GM23248 (cell line): ENCODE results near the gene GSTM5. TPM values are rescaled to one million over a fixed set of nuclear protein-coding genes. Genes with fewer than 3 reads are reported as not detected.
"Not testable (repeated sequence)": the region's sequence is repeated elsewhere in the genome, so short reads cannot be mapped to it uniquely, and the experiment has no call there.

ENCODE experiments used
- DNase-seq: peaks from one replicate; pipeline ENCODE4 v3.0.0-alpha.2; 2015
- H2AFZ ChIP-seq: fragments of 200-600 bp; sonication (generic); 2 replicates; pipeline ENCODE4 v1.6.1; 2016; ENCODE audit warnings: antibody characterized with exemption
- H3F3A ChIP-seq: fragments of 200-600 bp; sonication (generic); 2 replicates; pipeline ENCODE4 v1.6.1; 2016; ENCODE audit warnings: mild to moderate bottlenecking, antibody characterized with exemption, mixed run types; ENCODE audit not compliant: insufficient read depth
- H3K27ac ChIP-seq: fragments of 200-600 bp; sonication (generic); 2 replicates; pipeline ENCODE4 v1.5.1; 2016; ENCODE audit warnings: mild to moderate bottlenecking
- H3K27me3 ChIP-seq: fragments of 200-600 bp; sonication (generic); replicated peaks from 2 replicates; pipeline ENCODE4 v1.6.1; 2016; ENCODE audit warnings: mild to moderate bottlenecking; ENCODE audit not compliant: insufficient read depth
- H3K36me3 ChIP-seq: fragments of 200-600 bp; sonication (generic); 2 replicates; pipeline ENCODE4 v1.6.1; 2016; ENCODE audit warnings: low read depth, mild to moderate bottlenecking
- H3K4me1 ChIP-seq: fragments of 200-600 bp; sonication (generic); 2 replicates; pipeline ENCODE4 v1.6.1; 2016; ENCODE audit warnings: mild to moderate bottlenecking; ENCODE audit not compliant: insufficient read depth
- H3K4me2 ChIP-seq: fragments of 200-600 bp; sonication (generic); one replicate; pipeline ENCODE4 v1.6.1; 2016; ENCODE audit warnings: mild to moderate bottlenecking; ENCODE audit not compliant: unreplicated experiment
- H3K4me3 ChIP-seq: fragments of 200-600 bp; sonication (generic); 2 replicates; pipeline ENCODE4 v1.5.1; 2016; ENCODE audit warnings: mild to moderate bottlenecking
- H3K79me2 ChIP-seq: fragments of 200-600 bp; sonication (generic); 2 replicates; pipeline ENCODE4 v1.6.1; 2016; ENCODE audit warnings: mild to moderate bottlenecking; ENCODE audit not compliant: insufficient read depth
- H3K9ac ChIP-seq: fragments of 200-600 bp; sonication (generic); 2 replicates; pipeline ENCODE4 v1.6.1; 2016; ENCODE audit warnings: mild to moderate bottlenecking
- H3K9me2 ChIP-seq: fragments of 200-600 bp; sonication (generic); 2 replicates; pipeline ENCODE4 v1.6.1; 2016; ENCODE audit warnings: mixed run types, mild to moderate bottlenecking, moderate library complexity; ENCODE audit not compliant: insufficient read depth
- H3K9me3 ChIP-seq: fragments of 200-600 bp; sonication (generic); one replicate; pipeline ENCODE4 v1.6.1; 2017; ENCODE audit warnings: low read depth
- H4K20me1 ChIP-seq: fragments of 200-600 bp; sonication (generic); 2 replicates; pipeline ENCODE4 v1.6.0; 2016; ENCODE audit not compliant: insufficient read depth
- EZH2 ChIP-seq: fragments of 200-600 bp; sonication (generic); IDR thresholded peaks from 2 replicates; pipeline ENCODE4 v1.6.1; 2018; ENCODE audit warnings: antibody characterized with exemption, mild to moderate bottlenecking; ENCODE audit not compliant: insufficient read depth, poor library complexity, severe bottlenecking
- EZH2phosphoT487 ChIP-seq: fragments of 200-600 bp; sonication (generic); IDR thresholded peaks from 2 replicates; pipeline ENCODE4 v1.6.1; 2018; ENCODE audit warnings: antibody characterized with exemption, moderate library complexity, mild to moderate bottlenecking, low read depth; ENCODE audit not compliant: insufficient read depth
- whole genome bisulfite sequencing, 2 experiments: methylation state at CpG; one replicate each; pipeline ENCODE4 v1.1.6; 2015 to 2017; ENCODE audit warnings: low lambda C conversion rate in 2 of 2, low coverage in 1 of 2; ENCODE audit errors: missing lambda C conversion rate in 2 of 2; 5-methylcytosine and 5-hydroxymethylcytosine counted together
- in situ Hi-C: fragments of 300-500 bp; cut with MboI; formaldehyde crosslinking; loops from 2 replicates; pipeline ENCODE4 v1.15.0; 2020
- polyA plus RNA-seq: library from polyadenylated mRNA; unstranded; fragments of >200 nt; fragmentation: Nextera tagmentation; extraction: Ambion mirVana; gene quantifications from 2 replicates; pipeline ENCODE4 v1.2.1, GENCODE V29; 2016
- total RNA-seq: library from RNA; depleted of rRNA; stranded (reverse); fragments of >200 nt; shearing (Covaris generic); gene quantifications from 2 replicates; pipeline ENCODE4 v1.2.3, GENCODE V29; 2014

Gene GSTM5
- total and polyA plus RNA-seq, 2 experiments from 2014 or later, result 2.4 to 2.5 TPM

DNA sequence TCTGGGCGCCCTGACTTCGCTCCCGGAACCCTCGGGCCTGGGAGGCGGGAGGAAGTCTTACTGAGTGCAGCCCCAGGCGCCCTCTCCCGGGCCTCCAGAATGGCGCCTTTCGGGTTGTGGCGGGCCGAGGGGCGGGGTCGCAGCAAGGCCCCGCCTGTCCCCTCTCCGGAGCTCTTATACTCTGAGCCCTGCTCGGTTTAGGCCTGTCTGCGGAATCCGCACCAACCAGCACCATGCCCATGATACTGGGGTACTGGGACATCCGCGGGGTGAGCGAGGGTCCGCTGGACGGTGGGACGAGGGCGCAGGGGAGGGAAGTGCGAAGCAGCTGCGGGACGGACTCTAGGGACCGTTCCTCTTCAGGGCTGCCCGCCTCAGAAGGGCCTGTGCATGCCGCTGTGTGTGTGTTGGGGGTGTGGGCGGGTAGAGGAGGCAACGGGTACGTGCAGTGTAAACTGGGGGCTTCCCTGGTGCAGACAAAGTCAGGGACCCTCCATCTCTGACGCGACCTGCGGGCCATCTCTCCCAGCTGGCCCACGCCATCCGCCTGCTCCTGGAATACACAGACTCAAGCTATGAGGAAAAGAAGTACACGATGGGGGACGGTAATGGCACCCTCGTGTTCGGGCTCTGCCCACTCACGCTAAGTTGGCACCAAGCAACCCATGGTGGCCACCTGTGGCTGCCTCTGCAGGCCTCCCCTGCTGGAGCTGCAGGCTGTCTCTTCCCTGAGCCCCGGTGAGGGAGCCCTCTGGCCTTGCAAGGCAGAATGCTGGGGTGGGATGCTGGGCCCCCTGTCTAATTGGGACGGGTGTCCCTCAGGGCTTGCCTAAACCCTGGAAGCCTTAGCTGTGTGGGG lies 24.2 kb upstream of the GSTM5 start, which contains the start of gene GSTM1:
Gene GSTM1, plus strand, starts transcription at position 177 of the 859 bp plus-strand sequence. Its CDS starts 57 bp downstream, at position 234.
- Histone ChIP-seq H3K9ac (no peak within 1 kb of the TSS), H3K36me3 (no peaks in the 10 kb centered on the region), H2AFZ (no peak within 1 kb of the TSS), H4K20me1 (no peaks in the 10 kb centered on the region), H3K4me3 (no peak within 1 kb of the TSS), H3K4me2 (no peak within 1 kb of the TSS), H3K27me3 (no peaks in the 10 kb centered on the region), H3K27ac (no peak within 1 kb of the TSS), H3K4me1 (no peaks in the 10 kb centered on the region), H3K9me2 (no peaks in the 10 kb centered on the region), H3K9me3 (no peaks in the 10 kb centered on the region), H3K79me2 (no peaks in the 10 kb centered on the region), H3F3A (no peaks in the 10 kb centered on the region)
- no CpG with 5 or more reads among the region's 46 CpGs for WGBS, 2 experiments
- no peak for DNase-seq
- TF ChIP-seq EZH2 (no peak), EZH2phosphoT487 (no peak)
- in situ Hi-C loops, result no loop called here

GRCh38 chr1:109689844-109690405 lies 22.1 kb upstream of the GSTM5 start:
- Histone ChIP-seq H4K20me1 (no peaks in the 10 kb centered on the region), H3K27me3 (no peaks in the 10 kb centered on the region), H3K9ac (no peak overlapping the region), H3K9me2 (no peaks in the 10 kb centered on the region), H3K4me1 (no peaks in the 10 kb centered on the region), H3K27ac (no peak overlapping the region), H3K36me3 (no peaks in the 10 kb centered on the region), H3K9me3 (no peaks in the 10 kb centered on the region), H2AFZ (no peak overlapping the region), H3K4me2 (no peak overlapping the region), H3K4me3 (no peak overlapping the region), H3F3A (no peaks in the 10 kb centered on the region), H3K79me2 (no peaks in the 10 kb centered on the region)
- no CpG with 5 or more reads among the region's 6 CpGs for WGBS, 2 experiments
- in situ Hi-C loops, result no loop called here
- no peak for DNase-seq
- TF ChIP-seq EZH2 (no peak), EZH2phosphoT487 (no peak)

GRCh38 chr1:109691759-109692158 lies 20.3 kb upstream of the GSTM5 start:
- Histone ChIP-seq H3K36me3 (no peaks in the 10 kb centered on the region), H3K9ac (no peak overlapping the region), H3K27me3 (no peaks in the 10 kb centered on the region), H3K4me2 (no peak overlapping the region), H2AFZ (no peak overlapping the region), H3F3A (no peaks in the 10 kb centered on the region), H3K9me3 (no peaks in the 10 kb centered on the region), H3K4me3 (no peak overlapping the region), H3K27ac (no peak overlapping the region), H3K9me2 (no peaks in the 10 kb centered on the region), H4K20me1 (no peaks in the 10 kb centered on the region), H3K79me2 (no peaks in the 10 kb centered on the region), H3K4me1 (no peaks in the 10 kb centered on the region)
- no peak for DNase-seq
- in situ Hi-C loops, result no loop called here
- no CpG with 5 or more reads among the region's 6 CpGs for WGBS, 2 experiments
- no peak for TF ChIP-seq EZH2
- TF ChIP-seq EZH2phosphoT487, result no peak

DNA sequence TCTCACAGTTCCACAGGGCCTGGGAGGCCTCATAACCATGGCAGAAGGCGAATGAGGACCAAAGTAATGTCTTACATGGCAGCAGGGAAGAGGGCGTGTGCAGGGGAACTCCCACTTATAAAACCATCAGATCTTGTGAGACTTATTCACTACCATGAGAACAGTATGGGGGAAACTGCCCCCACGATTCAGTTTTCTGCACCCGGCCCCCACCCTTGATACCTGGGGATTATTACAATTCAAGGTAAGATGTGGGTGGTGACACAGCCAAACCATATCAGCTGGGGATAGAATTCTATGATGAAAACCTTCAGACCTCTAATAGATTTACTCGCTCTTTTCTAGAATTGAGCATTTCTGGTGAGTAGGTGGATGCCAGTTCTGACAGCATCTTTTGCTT lies 17.7 kb upstream of the GSTM5 start:
- H3K4me2 ChIP-seq, H3K27ac ChIP-seq, H4K20me1 ChIP-seq, H3K36me3 ChIP-seq, H3K9me2 ChIP-seq, H3K4me1 ChIP-seq, H3K9me3 ChIP-seq, H3K9ac ChIP-seq, H2AFZ ChIP-seq, H3K27me3 ChIP-seq, DNase-seq, H3F3A ChIP-seq, H3K4me3 ChIP-seq, in situ Hi-C loops, H3K79me2 ChIP-seq: not testable (repeated sequence)
- no CpG with 5 or more reads among the region's 5 CpGs for WGBS, 2 experiments

- H3K4me1 ChIP-seq, H3K9ac ChIP-seq, H3K27me3 ChIP-seq, H3K4me3 ChIP-seq, H4K20me1 ChIP-seq, H3K36me3 ChIP-seq, H3K9me3 ChIP-seq, H3F3A ChIP-seq, H3K4me2 ChIP-seq, H2AFZ ChIP-seq, DNase-seq, H3K9me2 ChIP-seq, H3K27ac ChIP-seq, in situ Hi-C loops, H3K79me2 ChIP-seq: not testable (repeated sequence)
- WGBS, 2 experiments, result no CpG with 5 or more reads among the region's 3 CpGs
Measured at GRCh38 chr1:109695138-109695537, 16.9 kb upstream of the GSTM5 start.
